GM21360 (cell line): ENCODE measurements around the gene PPP1R18.

Experiments
- ATAC-seq: cut with Tn5 transposase; IDR thresholded peaks from one replicate; pipeline ENCODE4 v1.9.1; 2021; ENCODE audit warnings: mild to moderate bottlenecking, moderate library complexity; ENCODE audit not compliant: unreplicated experiment

The PPP1R18 gene

DNA sequence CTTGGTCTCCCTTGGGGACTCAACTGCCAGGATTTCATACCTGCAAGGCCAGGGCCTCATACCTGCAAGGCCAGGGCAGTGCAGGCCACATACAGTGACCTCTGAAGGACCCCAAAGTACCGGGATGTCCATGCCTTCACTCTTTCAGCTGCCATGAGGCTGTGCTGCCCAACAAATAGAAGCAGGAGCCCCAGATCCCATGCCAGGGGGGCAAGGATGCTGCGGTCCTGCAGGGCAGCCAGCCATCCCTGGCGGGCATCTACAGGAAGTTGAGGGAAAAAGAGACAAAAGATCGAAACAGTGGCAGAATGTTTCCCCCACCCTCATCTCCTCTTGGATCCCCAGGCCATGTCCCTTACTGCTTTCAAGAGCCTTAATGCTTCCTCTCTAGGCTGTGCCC is 3.5 kb upstream of the PPP1R18 start:
- no peak for ATAC-seq

DNA sequence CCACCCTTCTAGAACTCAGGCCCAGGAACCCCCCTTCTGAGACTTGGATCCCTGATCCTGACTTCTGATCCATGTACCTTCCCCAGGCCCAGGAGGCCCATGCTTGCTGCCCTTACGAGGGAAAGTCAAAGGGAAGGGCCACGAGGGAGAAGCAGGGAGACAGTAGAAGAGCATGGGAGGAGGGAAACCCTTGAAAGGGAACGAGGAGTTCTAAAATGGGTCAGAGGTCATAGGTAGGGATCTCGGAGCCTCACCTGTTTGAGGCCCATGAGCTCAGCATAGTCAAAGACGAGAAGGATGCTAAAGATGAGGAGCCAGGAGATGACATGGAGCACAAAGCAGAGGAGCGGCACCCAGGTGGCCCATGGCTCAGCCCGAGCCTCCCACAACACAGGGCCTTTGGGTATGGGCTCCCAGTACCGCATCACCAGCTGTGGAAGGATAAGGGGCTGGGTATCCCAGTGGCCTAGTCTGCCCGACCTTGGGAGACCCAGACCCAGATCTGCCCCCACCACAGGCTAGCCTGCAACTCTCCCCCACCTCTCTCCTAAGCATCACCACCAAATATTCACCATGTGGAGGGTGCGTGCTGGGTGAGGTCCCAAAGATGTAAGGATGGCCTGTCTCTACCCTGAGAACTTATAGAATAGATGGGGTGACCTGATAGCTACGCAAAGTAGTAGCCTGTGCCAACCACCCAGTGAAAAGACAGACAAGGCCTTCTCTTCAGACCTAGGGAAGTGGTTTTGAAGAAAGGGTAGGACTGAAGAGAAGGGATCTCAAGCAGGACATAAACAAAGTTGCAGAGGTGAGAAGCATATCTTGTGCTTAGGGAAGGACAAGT is 2.8 kb upstream of the PPP1R18 start:
- ATAC-seq: no peak

DNA sequence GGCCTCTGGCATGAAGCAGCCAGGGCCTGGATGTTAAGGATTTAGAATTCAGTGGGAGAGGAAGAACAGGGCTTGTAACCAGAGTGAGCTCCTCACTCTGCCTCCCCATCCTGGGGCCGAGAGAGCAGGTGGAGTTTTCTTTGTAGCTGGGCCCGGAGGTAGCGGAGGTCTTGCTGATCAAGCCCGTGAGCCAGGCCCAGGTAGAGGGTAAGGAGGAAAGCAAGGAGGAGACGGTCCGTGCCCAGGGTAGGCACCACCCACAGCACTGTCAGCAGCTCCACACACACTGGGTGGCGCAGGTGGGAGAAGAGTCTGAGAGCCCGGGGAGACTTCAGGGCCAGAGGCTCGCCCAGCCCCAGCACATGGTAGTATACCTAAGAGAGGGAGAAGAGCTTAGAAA is 2.1 kb upstream of the PPP1R18 start:
- no peak for ATAC-seq

DNA sequence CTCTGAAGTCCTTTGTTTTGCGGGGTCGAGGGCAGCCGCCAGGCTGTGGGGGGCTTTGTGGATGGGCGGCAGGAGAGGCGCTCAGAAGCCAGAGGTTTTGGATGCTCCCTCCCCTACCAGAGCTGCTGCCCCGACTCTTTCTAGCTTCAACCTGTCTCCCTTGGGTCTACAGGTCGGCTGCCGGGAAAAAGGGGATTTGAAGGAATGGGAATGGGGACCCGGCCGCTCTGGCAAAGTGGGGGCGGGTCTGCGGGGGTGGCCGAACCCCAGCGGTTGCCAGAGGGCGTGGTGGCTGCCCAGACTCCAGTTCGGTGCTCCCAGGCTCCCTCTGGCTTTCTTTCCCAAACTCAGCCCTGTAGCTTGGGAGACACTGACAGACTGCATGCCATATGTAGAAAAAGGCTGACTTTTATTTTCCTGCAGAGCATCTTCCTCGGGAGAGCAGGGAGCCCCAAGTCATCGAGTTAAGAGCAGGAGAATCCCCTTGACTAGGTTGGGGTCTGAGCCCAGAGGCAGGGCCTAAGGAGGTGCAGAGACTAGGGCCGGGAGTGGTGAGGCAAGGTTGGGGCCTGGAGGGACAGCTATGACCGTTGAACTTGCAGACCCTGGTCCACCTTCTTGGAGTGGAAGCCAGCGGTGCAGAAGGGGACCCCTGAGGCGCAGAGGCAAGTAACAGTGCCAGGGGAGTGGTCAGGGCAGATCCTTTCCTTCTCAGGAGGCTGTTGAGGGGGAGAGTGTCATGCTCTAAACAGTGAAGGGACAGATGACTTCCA is 1.4 kb upstream of the PPP1R18 start:
- no peak for ATAC-seq

DNA sequence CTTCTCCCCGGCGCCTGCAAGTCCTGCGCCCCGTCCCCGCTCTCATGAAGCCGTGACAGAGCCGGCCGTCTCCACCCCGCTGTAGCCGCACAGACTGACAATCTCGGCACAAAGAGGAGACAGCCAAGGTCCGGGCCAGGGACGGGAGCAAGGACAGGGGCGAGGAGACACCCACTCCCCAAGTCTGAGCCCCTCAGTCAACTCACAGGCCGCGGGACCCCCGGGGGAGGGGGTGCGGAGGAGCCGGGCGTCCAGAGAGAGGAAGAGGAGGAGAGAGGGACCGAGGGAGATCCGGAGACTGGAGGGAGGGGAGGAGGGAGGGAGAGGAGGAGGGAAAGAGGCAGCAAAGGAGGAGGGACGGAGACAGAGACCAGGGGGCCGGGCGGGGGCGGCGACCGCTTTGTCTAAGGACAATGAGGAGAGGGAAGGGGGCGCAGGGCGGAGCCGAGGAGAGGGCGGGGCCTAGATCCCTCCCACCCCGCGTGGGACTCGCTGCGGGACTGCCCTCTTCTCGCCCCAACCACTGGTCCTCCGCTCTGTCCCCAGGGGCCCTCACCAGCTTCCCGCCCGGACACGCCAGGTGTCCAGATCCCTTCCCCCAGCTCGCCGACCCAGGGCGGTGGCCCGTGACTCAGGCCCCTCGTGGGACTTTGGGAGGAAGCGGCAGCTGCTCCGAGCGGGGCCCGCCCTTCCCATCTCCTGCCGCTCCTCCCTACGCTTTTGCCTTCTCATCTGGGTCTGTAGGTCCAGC is 638 bp upstream of the PPP1R18 start:
- peak; percentile 36 for ATAC-seq

DNA sequence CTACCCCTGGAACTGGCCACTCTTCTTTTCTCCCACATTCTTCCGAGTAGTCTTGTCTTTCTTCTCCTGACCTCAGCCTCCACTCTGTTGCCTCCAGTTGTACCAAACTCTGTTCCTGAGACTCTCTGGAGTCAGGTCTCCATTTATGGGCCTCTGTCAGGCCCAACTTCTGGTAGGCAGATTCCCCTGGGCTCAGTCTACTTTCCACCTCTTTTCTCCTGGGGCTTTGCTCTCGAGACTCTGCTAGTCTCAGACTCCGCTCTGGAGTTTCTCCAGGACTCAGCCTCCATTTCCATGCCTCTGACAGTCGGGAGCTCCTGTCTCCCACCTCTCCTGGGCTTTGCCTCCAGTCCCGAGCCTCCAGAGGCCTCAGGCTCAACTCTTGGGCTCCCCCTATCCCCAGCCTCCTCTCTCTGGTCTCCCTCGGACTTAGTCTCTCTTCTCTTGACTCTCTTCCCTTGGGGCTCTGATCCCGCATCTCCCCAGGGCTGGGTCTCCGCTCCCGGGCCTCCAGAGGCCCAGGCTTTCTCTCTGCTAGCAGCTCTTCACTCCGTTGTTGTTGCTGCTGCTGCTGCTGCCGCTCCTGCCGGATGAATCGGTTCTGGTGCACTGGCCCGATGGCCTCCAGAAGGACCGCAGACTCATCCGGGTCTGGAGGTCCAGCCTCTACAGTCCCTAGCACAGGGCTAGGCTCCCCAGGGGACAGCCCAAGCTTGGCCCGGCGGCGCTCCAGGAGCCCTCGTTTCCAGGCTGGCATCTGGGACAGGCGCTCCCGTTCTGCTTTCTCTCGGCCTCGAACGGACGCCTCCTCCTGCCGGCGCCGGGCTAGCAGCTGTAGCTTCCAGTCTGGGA is 1.1 kb downstream of the PPP1R18 start:
- no peak for ATAC-seq

DNA sequence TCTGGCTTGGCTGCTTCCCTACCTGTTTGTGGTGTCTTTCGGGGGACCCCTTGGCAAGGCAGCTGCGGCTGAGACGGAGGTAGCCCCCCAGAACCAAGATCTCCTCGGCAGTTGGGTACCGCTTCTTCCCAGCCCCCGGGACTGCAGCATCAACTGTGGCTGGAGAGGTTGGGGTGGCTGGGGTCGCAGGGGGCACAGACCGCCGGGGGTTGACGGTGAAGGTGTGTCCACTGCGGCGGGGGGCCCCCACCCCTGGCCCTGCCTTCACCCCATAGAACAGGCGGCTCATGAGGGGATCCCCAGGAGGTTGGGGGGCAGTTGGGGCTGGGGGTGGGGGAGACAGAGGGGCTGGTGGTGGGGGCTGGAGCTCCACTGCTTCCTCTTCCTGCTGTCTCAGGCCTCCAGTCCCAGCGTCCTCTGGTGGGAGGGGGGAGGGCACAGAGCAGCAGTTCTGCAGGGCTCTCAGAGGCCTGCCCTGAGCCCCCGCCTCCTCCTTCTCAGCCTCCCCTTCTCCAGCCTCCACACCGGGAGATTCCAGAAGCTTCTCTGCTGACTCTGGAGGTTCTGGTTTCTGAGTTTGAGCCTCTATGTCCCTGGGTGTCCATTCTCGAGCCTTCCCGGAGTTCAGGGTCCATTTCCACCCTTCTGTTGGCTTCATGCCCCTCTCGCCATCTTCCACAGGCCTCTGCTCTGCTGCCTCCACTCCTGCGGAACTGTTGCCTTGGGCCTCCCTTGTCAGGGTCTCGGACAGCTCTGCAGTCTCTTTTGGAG is 1.9 kb downstream of the PPP1R18 start:
- ATAC-seq: no peak

DNA sequence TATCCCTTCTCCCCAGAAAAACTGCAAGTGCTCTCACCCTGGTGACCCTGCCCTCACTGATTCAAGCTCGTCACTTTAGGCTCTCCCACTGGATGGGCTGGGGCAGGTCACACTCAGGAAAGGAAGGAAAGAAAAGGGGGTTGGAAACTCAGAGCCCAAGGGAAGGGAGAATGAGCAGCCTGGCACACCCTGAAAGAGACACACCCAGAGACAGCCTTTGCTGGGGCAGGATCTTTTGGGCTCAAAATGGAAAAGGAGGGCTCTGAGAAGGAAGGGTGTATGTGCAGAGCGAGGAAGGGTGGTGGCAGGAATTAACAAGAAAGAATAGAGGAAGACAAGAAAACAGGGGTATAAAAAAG is 2.5 kb downstream of the PPP1R18 start:
- ATAC-seq: no peak

DNA sequence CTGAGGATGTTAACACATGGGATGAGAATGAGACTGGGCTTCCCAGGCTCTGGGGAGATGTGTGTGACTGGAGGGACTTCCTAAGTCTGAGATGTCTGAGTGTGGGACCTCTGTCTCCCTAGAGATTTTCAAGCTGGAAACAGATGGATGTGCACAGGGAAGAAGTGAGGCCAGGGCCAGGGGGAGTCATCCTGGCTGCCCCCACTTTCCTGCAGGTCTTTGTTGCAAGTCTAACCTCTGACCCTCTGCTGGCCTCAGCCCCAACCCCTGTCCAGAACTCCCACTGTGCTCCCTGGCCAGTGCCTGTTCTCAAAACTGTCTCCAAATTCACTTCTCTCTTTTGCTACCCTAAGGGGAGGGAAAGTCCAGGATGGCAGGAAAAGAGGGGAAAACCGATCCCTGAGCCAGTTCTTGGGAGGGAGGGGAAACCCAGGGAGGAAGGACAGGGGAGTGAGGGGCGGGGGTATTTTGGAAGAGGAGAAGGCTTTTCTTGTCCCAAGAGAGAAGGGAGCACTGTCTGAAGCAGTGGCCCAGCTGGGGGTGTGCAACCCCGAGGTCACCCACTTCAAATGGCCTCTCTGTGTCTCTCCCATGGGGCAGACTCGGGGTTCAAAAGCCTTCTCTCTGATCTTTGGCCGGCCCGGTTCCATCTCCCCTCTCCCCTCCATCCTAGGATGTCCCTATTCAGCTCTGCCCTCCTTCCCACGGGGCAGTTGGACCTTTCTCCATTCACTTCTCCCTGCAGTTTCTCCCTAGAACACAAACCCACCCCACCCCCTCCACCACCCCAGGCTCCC is 3.1 kb downstream of the PPP1R18 start:
- no peak for ATAC-seq

DNA sequence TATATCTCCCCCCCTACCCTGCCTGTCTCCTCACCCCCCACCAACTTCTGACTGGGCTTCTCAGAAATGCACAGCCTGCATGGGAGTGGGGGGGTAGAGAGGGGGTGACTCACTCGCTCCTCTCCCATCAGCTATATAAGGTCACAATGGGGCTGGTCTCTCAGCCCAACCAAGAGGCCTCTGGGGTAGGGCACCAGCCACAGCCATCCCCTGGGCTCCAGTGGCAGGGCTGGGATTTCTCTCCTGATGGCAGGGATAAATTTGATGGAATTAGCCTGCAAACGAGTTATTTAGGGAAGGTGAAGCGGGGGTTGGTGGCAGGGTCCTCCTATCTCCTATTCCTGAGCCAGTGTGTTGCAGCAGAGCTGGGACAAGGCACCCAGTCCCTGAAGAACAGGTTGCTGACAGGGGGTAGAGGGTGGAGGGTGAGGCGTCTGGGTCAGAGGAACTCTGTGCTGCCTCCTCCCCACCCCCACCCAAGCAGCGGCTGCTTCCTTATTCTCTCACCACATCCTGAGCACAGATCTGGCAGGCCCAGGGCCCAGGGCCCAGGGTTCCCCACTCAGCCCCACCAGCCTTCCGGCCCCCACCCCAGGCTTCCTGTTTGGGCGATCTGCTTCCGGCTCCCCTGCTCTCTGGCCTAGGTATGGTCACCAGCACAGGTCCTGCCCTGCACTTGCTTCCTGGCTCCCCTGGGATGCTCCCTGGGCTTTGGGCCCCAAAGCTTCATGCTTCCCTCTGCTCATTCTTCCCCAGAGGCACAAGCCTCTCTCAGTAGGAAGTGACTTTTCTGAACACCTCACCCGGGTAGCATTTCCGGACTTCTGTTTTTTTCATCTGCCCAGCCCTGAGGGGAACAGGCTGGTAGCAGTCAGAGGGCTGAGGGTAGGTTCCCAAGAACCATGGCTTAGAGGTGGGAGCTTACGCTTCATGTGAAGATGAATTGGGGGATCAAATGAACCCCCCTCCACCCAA is 4.0 kb downstream of the PPP1R18 start:
- ATAC-seq: peak; percentile 31

DNA sequence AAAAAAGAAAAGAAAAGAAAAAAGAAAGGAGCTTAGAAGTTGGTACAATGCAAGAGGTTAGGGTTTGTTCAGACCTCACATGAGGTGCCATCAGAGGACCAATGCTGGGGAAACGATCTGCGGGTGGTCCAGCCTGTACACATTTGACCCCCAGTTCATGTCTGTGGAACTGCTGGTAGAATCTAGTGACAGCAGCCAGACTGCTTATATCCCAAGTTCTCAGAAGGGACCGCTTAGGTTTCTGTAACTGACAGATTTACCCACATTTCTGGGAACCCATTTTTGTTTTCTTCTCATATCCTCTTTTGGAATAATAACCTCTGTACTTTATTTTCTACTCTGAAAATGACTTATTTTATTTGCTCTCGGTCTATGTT is 4.7 kb downstream of the PPP1R18 start:
- no peak for ATAC-seq

DNA sequence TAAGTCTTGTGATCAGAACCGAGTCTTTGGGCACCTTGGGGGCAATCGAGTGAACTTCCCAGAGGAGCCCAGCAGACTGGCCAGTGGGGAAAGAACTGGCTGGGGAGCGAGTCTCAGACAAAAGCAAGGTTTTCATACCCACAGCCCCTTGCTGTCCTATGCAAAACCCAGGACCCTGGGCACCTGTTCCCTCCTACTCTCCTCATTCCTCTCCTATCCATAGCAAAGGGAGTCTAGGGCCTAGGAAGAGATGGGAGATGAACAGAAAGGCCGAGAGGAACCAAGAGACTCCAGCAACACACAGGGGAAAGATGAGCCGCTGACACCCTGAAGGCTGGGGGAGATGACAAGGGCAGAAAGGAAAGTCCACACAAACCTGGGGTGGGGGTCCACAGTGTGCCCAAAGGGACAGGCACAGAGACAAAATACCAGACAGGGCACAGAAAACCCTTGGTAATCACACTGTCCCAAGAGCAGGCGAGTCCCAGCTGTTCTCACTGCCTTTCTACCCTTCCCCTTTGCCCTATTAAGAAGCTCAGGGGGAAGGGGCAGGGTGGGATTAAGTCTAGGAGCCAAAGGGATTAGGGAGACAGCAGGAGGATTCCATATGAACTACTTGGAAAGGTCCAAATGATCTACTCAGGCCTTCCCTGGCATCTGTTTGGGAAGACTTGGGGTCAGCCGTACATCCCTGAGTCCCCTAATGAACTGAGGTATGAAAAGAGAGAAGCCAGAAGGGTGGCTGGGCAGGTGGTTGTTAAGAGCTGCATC is 6.5 kb downstream of the PPP1R18 start:
- ATAC-seq: no peak

DNA sequence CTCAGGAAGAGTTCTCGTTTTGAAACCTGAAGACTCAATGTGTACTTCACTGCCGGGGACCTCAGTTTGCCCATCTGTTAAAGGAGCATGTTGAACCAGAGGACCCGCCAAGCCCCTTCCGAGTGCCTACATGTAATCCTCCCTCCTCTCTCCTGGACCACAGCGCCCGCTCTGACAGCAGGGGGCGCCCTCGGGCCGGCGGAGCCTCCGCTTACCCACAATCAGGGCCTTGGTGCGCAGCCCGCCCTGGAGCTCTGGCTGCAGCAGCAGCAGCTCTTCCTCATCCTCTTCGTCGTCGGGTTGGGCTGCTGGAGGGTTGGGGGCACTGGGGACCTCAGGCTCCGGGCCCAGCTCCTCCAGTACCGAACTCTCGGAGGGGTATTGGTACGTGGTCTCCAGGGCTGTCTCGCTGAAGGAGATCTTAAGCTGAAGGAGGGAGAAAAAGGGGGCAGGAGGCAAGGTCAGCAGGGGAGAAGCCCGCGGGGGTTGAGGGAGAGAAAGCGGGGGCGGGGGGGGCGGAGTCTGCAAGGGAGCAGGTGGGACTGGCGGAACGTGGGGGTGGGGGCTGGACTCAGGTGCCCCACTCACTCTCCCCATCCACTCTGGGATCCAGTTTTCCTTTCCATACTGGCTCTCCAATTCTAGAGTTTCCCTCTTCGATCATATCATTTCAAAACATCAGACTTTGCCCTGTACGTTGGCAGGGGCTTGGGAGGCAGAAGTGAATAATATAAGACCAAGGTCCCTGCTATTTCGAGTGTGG is 7.3 kb downstream of the PPP1R18 start:
- no peak for ATAC-seq

DNA sequence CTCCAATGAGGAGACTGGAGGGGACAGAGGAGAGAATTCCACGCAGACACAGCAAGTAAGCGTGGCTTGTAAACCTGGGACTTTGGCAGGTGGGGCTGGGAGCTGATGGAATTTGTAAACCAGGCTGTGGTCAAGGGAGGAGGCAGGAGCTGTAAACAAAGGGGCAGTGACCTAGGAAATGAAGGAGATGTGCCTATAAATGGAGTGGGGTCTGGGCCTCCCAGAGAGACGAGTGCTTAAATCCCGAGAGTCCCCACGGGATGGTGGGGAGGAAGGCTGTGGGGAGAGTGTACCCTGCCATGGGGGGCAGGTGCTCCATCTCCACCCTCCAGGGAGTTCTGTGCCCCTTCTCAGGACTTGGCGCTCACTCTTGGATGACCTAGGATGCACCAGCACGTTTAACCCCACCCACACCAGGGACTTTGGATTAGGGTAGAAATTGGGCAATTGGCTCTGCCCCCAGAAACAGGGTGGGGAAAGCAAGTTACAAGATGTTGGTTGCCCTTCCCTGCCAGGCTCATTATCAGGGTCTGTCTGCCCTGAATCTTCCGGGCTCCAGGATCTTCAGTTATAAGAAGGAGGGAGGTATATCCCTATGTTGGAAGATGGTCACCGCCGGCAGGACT is 9.7 kb downstream of the PPP1R18 start:
- no peak for ATAC-seq

DNA sequence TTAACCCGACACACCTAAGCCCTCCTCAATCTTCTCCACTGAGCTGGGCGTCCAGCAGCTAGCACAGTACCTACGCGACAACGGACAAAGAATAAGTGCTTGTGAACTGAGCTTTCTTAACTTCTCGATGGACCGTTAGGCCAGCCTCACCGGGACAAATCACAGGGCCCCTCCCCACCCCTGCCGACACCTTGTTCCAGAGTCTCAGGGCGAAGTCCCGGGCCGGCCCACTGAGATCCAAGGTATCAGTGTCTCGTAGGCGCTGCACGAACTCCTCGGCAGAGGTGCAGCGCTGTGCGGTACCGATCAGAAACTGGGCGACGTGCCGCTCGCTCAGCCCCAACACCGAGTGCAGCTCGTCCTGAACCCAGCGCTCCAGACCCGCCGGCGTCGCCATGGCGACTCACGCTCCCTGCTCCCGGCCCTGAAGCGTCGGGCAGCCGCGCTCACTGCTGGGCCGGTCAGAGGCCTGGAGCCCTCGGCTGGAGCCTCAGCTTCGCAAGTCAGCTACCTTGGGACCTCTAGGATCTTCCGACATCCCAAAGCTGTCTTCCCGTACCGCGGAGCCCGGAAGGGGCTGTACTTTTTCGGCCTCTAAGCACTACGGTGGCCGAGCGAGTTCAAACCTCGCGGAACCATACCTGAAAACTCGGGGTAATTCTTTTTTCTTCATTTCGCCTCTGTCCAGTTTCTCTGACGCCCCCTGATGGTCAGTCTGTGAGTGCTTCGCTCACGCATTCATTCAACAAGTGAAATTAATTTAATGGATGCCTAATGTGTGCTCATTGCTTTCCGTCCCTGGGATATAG is 13.8 kb downstream of the PPP1R18 start, which contains the start of gene DHX16:
Gene DHX16, minus strand, starts transcription at position 562 of the 809 bp plus-strand sequence. Its CDS starts 165 bp downstream, at position 397.
- peak; percentile 60 for ATAC-seq
